GM12875 (cell line): ENCODE results near the gene BCCIP.

ENCODE experiments used
- H3K4me3 ChIP-seq: one replicate; pipeline ENCODE4 v1.5.1; 2011; ENCODE audit warnings: low read depth, low read length, control low read depth
- TF ChIP-seq, protein P1 (sequence below): IDR thresholded peaks from 2 replicates; pipeline ENCODE4 v1.5.1; 2011; ENCODE audit warnings: low read depth, mild to moderate bottlenecking, control low read depth, inconsistent platforms, low read length, moderate library complexity, borderline replicate concordance; ENCODE audit not compliant: insufficient read depth

Gene BCCIP

DNA sequence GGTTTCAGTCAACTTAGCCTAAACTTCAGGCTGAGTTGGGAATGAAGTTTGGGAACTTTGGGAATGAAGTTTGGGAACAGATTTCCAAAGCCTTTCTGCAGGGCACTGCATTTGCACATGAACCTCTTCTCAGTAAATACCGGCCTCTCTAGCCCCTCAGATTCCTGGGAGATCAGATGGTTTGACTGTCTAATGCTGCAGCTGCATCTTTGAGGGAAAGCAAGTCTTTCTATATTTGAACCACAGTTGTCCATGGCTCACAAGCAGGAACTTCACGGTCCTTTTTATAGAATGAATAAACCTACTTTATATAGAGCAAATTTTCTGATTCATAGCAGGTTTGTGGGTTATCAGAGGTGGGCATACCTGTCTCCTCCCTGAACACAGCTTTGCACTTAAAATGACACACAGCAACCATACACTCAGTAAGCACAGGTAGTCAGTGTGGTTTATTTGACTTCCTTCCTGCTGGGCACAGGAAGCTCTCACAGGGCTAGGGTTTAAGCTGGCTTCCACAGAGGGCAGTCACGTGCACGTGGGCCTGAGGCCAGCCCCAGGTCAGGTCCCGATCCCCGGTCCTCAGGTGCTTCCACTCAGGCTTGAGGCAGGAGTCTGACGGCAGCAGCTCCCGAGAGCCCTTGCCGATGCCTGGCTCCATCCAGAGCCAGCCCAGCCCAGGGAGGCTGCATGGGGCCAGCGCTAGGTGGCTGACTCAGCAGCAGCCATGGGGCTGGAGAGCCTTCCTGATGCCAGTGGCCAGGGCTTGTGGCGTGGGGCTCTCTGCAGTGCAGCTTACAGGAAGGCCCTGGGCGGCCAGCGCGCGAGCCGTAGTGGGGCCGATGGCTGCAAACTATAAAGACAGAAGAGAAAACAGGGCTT is 35.0 kb upstream of the BCCIP start:
- TF ChIP-seq, protein P1, sequence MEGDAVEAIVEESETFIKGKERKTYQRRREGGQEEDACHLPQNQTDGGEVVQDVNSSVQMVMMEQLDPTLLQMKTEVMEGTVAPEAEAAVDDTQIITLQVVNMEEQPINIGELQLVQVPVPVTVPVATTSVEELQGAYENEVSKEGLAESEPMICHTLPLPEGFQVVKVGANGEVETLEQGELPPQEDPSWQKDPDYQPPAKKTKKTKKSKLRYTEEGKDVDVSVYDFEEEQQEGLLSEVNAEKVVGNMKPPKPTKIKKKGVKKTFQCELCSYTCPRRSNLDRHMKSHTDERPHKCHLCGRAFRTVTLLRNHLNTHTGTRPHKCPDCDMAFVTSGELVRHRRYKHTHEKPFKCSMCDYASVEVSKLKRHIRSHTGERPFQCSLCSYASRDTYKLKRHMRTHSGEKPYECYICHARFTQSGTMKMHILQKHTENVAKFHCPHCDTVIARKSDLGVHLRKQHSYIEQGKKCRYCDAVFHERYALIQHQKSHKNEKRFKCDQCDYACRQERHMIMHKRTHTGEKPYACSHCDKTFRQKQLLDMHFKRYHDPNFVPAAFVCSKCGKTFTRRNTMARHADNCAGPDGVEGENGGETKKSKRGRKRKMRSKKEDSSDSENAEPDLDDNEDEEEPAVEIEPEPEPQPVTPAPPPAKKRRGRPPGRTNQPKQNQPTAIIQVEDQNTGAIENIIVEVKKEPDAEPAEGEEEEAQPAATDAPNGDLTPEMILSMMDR, result no peak
- H3K4me3 ChIP-seq, result no peak overlapping the region

DNA sequence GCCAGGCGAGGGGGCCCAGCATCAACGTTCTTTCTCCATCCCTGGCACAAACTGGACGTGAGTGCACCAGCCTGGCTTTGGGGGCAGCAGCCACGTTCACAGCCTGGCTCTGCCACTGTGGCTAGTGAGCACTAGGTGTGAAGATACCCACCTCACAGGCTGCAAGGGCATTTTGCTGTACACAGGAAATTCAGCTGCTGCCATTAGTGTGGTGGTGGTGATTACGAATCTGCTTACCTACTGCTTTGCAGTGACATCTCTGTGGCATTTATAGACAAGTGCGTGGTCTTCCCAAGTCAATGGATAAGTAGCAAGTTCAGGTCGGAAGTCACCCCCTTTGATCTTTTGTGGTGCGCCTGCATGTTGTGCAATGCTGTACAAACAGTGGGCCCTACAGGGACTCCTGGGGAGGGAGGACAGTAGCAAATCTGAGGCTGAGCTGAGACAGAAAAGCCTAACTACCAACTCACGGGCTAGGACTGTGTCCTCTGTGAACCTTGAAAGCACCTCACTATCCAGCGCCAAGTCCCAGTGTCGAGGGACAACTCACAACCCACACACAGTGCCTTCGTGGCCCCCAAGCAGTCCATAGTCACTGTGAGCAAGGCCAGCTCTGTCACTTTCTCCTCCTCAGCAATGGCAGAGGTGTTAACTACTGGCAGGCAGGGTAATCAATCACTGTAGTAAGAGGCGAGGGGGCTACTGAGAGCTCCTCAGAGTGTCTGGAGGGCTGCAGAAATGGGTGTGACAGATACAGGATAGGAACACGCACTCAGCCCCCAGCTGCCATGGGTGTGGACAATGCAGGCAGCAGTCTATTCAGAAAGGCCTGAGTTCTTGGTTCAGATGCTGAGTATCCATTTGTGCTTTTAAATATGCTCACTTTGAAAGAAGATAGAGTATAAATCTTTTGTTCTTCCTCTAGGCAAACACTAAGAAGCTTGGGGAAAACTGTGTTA is 30.7 kb upstream of the BCCIP start:
- no peak overlapping the region for H3K4me3 ChIP-seq
- TF ChIP-seq, protein P1, result no peak

- no peak overlapping the region for H3K4me3 ChIP-seq
- TF ChIP-seq, protein P1, result no peak
Measured at GRCh38 chr10:125795128-125795527, 28.2 kb upstream of the BCCIP start.

DNA sequence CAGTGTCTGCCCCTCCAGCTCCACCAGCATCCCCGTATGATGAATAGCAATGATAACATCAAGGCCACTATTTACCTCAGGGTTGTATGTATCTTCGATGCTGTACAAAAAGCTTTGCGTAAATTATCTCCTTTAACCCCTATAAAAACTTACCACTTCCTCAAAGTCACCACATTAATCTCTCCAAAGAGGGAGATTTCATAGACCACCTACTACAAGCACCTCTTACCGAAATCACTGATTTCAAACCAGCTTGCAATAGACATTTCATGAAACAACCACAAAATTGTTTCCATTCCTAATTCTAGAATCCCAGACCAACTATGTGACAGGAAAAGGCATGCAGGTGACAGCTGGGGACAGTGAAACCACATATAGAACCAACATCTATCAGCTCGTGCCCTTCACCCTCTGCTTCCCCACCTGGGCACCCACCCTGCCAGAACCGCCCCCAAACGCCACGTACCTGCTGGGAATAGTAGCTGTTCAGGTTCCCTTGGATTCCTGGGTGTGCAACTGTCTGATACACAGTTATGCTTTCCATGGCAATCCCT is 27.6 kb upstream of the BCCIP start:
- H3K4me3 ChIP-seq, result no peak overlapping the region
- TF ChIP-seq, protein P1, result no peak

GRCh38 chr10:125797424-125797823 is 25.9 kb upstream of the BCCIP start:
- no peak overlapping the region for H3K4me3 ChIP-seq
- TF ChIP-seq, protein P1, result no peak

GRCh38 chr10:125797994-125798662 is 25.2 kb upstream of the BCCIP start:
- TF ChIP-seq, protein P1, result no peak

More at GRCh38 chr10:125797994-125798662, 25.2 kb upstream of the BCCIP start:
- no peak overlapping the region for H3K4me3 ChIP-seq
